Measurements from ENCODE around the gene PTPRM.

PTPRM gene

DNA sequence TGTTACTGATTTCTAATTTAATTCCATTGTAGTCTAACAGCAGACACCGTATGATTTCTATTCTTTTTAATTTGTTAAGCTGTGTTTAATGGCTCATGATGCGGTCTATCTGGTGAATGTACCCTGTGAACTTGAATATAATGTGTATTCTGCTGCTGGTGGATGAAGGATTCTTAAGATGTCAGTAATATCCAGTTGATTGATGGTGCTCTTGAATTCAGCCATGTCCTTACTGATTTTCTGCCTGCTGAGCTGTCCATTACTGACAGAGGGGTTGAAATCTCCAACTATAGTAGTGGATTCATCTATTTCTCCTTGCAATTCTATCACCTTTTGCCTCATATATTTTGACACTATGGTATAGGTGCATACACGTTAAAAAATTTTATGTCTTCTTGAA is 668.8 kb downstream of the PTPRM start:
- TF ChIP-seq, protein P1, sequence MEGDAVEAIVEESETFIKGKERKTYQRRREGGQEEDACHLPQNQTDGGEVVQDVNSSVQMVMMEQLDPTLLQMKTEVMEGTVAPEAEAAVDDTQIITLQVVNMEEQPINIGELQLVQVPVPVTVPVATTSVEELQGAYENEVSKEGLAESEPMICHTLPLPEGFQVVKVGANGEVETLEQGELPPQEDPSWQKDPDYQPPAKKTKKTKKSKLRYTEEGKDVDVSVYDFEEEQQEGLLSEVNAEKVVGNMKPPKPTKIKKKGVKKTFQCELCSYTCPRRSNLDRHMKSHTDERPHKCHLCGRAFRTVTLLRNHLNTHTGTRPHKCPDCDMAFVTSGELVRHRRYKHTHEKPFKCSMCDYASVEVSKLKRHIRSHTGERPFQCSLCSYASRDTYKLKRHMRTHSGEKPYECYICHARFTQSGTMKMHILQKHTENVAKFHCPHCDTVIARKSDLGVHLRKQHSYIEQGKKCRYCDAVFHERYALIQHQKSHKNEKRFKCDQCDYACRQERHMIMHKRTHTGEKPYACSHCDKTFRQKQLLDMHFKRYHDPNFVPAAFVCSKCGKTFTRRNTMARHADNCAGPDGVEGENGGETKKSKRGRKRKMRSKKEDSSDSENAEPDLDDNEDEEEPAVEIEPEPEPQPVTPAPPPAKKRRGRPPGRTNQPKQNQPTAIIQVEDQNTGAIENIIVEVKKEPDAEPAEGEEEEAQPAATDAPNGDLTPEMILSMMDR (IDR thresholded peaks at IDR 0.05; ENCODE audit: insufficient read depth, low read length, poor library complexity, severe bottlenecking), result no peak
- TF ChIP-seq EZH2phosphoT487 (conservative IDR thresholded peaks at IDR 0.05; ENCODE audit: low read length), result no peak
- Histone ChIP-seq H3K4me2 (ENCODE audit: low read depth, low read length, poor library complexity, severe bottlenecking) (no peak overlapping the region), H3K36me3 (ENCODE audit: low read length) (no peaks in the 10 kb centered on the region), H2AFZ (ENCODE audit: low read depth, low read length, severe bottlenecking) (no peak overlapping the region), H3K27me3 (ENCODE audit: low read length) (no peaks in the 10 kb centered on the region), H3K79me2 (ENCODE audit: insufficient read depth, low read length) (no peaks in the 10 kb centered on the region), H3F3A (ENCODE audit: insufficient read depth) (no peaks in the 10 kb centered on the region), H3K9me2 (replicated peaks; ENCODE audit: insufficient read depth, low read length) (no peaks in the 10 kb centered on the region), H3K9ac (ENCODE audit: low read length) (no peak overlapping the region), H3K27ac (ENCODE audit: low read depth, low read length) (no peak overlapping the region), H4K20me1 (ENCODE audit: low read depth, low read length) (no peaks in the 10 kb centered on the region), H3K4me3 (ENCODE audit: insufficient read depth, low read length, poor library complexity, severe bottlenecking) (no peak overlapping the region), H3K9me3 (ENCODE audit: insufficient read depth, low read length) (no peaks in the 10 kb centered on the region)

- Histone ChIP-seq H2AFZ (ENCODE audit: low read depth, low read length, severe bottlenecking) (no peak overlapping the region), H3K27ac (ENCODE audit: low read depth, low read length) (no peak overlapping the region), H3K4me3 (ENCODE audit: insufficient read depth, low read length, poor library complexity, severe bottlenecking) (no peak overlapping the region), H3K9ac (ENCODE audit: low read length) (no peak overlapping the region), H3K9me2 (replicated peaks; ENCODE audit: insufficient read depth, low read length) (no peaks in the 10 kb centered on the region), H3K79me2 (ENCODE audit: insufficient read depth, low read length) (no peaks in the 10 kb centered on the region), H3K36me3 (ENCODE audit: low read length) (no peaks in the 10 kb centered on the region), H3K27me3 (ENCODE audit: low read length) (no peaks in the 10 kb centered on the region), H4K20me1 (ENCODE audit: low read depth, low read length) (no peaks in the 10 kb centered on the region), H3K4me2 (ENCODE audit: low read depth, low read length, poor library complexity, severe bottlenecking) (no peak overlapping the region), H3K9me3 (ENCODE audit: insufficient read depth, low read length) (no peaks in the 10 kb centered on the region), H3F3A (ENCODE audit: insufficient read depth) (no peaks in the 10 kb centered on the region)
- TF ChIP-seq, protein P1 (IDR thresholded peaks at IDR 0.05; ENCODE audit: insufficient read depth, low read length, poor library complexity, severe bottlenecking), result no peak
- TF ChIP-seq EZH2phosphoT487 (conservative IDR thresholded peaks at IDR 0.05; ENCODE audit: low read length), result no peak
Observed at GRCh38 chr18:8238507-8238906, 671.4 kb downstream of the PTPRM start.

- Histone ChIP-seq H2AFZ (ENCODE audit: low read depth, low read length, severe bottlenecking) (no peak overlapping the region), H3F3A (ENCODE audit: insufficient read depth) (no peaks in the 10 kb centered on the region), H3K4me2 (ENCODE audit: low read depth, low read length, poor library complexity, severe bottlenecking) (no peak overlapping the region), H3K4me3 (ENCODE audit: insufficient read depth, low read length, poor library complexity, severe bottlenecking) (no peak overlapping the region), H3K27ac (ENCODE audit: low read depth, low read length) (no peak overlapping the region), H3K9ac (ENCODE audit: low read length) (no peak overlapping the region), H4K20me1 (ENCODE audit: low read depth, low read length) (no peaks in the 10 kb centered on the region), H3K27me3 (ENCODE audit: low read length) (no peaks in the 10 kb centered on the region), H3K9me3 (ENCODE audit: insufficient read depth, low read length) (no peaks in the 10 kb centered on the region), H3K9me2 (replicated peaks; ENCODE audit: insufficient read depth, low read length) (no peaks in the 10 kb centered on the region), H3K79me2 (ENCODE audit: insufficient read depth, low read length) (no peaks in the 10 kb centered on the region), H3K36me3 (ENCODE audit: low read length) (no peaks in the 10 kb centered on the region)
- TF ChIP-seq EZH2phosphoT487 (conservative IDR thresholded peaks at IDR 0.05; ENCODE audit: low read length), result no peak
- TF ChIP-seq, protein P1 (IDR thresholded peaks at IDR 0.05; ENCODE audit: insufficient read depth, low read length, poor library complexity, severe bottlenecking), result no peak
Observed at GRCh38 chr18:8241731-8242130, 674.6 kb downstream of the PTPRM start.

All from SU-DHL-6 (cell line).